Naive B cell (primary cell): ENCODE data around the gene NTMT2. TPM values are rescaled to one million over a fixed set of nuclear protein-coding genes. Genes with fewer than 3 reads are reported as not detected.

ENCODE experiments used
- ATAC-seq, 2 donors: fragments of 150-1000 bp; cut with Tn5 transposase; 2 replicates each; pipeline ENCODE4 v1.10.0; 2021; ENCODE audit warnings: low read depth in 2 of 2, mild to moderate bottlenecking in 2 of 2, moderate library complexity in 2 of 2
- DNase-seq: peaks from one replicate; pipeline ENCODE4 v3.0.0; 2022
- H3K27ac Mint-ChIP-seq, 6 donors: one replicate each; pipeline ENCODE4 v1.8.0; 2020 to 2022; ENCODE audit warnings: mild to moderate bottlenecking in 6 of 6, mixed read lengths in 6 of 6, moderate library complexity in 5 of 6, inconsistent platforms in 2 of 6
- H3K27me3 Mint-ChIP-seq, 3 donors: one replicate each; pipeline ENCODE4 v1.8.0; 2021 to 2022; ENCODE audit warnings: mixed read lengths in 3 of 3, mild to moderate bottlenecking in 1 of 3
- H3K36me3 Mint-ChIP-seq, 2 donors: one replicate each; pipeline ENCODE4 v1.8.0; 2020 to 2022; ENCODE audit warnings: mixed read lengths in 2 of 2, inconsistent platforms in 1 of 2, mild to moderate bottlenecking in 1 of 2
- H3K4me1 Mint-ChIP-seq, 3 donors: one replicate each; pipeline ENCODE4 v1.8.0; 2020 to 2022; ENCODE audit warnings: mixed read lengths in 3 of 3, inconsistent platforms in 1 of 3, mild to moderate bottlenecking in 1 of 3, moderate library complexity in 1 of 3
- H3K4me3 Mint-ChIP-seq, 8 donors: one replicate each; pipeline ENCODE4 v1.8.0; 2020 to 2022; ENCODE audit warnings: mild to moderate bottlenecking in 8 of 8, mixed read lengths in 8 of 8, moderate library complexity in 8 of 8, inconsistent platforms in 2 of 8
- H3K9me3 Mint-ChIP-seq, 7 donors: one replicate each; pipeline ENCODE4 v1.8.0; 2020 to 2022; ENCODE audit warnings: mixed read lengths in 7 of 7, mild to moderate bottlenecking in 5 of 7, inconsistent platforms in 2 of 7, moderate library complexity in 1 of 7
- polyA plus RNA-seq, 6 donors: library from polyadenylated mRNA; unstranded; fragments of 300-500 nt; fragmentation: Illumina TruSeq; gene quantifications; one replicate each; pipeline ENCODE4 v1.2.3, GENCODE V29; 2021; ENCODE audit warnings: low read depth in 6 of 6

The NTMT2 gene
- polyA plus RNA-seq, 6 donors from 2014 or later = not detected

DNA sequence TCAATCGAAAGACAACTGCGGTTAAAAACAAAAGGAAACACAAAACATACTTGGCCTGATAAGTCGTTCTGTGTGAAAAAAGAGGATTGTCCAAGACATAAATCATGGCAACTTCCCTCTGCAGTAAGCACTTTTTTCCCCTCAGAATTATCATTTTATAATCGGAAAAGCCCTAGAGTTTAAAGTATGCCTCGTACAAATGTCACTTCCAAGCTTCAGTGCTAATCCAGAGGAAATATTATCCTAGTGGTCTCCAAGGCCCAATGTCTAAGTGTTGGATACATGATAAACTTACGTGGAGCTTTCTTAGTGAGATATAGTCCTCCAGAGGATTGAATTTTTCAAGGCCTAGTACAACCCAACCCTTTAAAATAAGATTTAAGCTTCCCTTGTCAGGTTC, 11.2 kb upstream of the NTMT2 start:
- Mint-ChIP-seq H3K4me3 (no peak overlapping the region), H3K4me1 (no peaks in the 10 kb centered on the region), H3K36me3 (no peaks in the 10 kb centered on the region), H3K27me3 (peaks cover 9 to 27% (median 13%) of the 10 kb centered on the region in 3 donors), H3K9me3 (peaks cover 0 to 4% (median 0%) of the 10 kb centered on the region in 7 donors), H3K27ac (no peak overlapping the region)
- DNase-seq (no peak), ATAC-seq (no peak)

DNA sequence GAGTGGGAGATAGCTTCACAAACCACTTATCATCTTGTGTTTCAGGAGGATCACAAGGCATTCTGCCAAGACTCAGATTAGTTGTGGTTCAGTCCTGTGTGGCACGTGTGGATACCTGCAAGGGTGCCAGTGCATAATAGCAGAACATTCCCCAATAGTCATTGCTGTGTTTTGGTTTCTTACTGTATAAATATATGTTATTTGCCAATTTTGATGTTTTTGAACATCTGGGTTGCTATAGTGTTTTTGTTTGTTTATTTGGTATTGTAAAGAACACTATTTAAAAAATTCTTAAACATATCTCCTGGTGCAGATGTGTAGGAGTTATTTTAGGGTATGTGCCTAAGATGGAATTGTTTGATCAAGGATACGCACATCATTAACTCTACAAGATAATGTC, 5.4 kb upstream of the NTMT2 start:
- ATAC-seq (no peak), DNase-seq (no peak)
- Mint-ChIP-seq H3K4me1 (no peaks in the 10 kb centered on the region), H3K27me3 (peaks cover 8 to 30% (median 20%) of the 10 kb centered on the region in 3 donors), H3K4me3 (no peak overlapping the region), H3K27ac (no peak overlapping the region), H3K36me3 (peaks cover 0 to 17% of the 10 kb centered on the region in 2 donors), H3K9me3 (peaks cover 8 to 21% (median 15%) of the 10 kb centered on the region in 7 donors)

GRCh38 chr1:170145061-170145460, 698 bp upstream of the NTMT2 start:
- H3K9me3 Mint-ChIP-seq = peaks cover 10 to 22% (median 14%) of the 10 kb centered on the region in 7 donors
- H3K4me3 Mint-ChIP-seq = no peak overlapping the region
- H3K36me3 Mint-ChIP-seq = peaks cover 0 to 17% of the 10 kb centered on the region in 2 donors
- peaks cover 11 to 13% (median 11%) of the 10 kb centered on the region in 3 donors for H3K27me3 Mint-ChIP-seq
- no peak overlapping the region for H3K27ac Mint-ChIP-seq
- H3K4me1 Mint-ChIP-seq = no peaks in the 10 kb centered on the region
- ATAC-seq (no peak), DNase-seq (no peak)

DNA sequence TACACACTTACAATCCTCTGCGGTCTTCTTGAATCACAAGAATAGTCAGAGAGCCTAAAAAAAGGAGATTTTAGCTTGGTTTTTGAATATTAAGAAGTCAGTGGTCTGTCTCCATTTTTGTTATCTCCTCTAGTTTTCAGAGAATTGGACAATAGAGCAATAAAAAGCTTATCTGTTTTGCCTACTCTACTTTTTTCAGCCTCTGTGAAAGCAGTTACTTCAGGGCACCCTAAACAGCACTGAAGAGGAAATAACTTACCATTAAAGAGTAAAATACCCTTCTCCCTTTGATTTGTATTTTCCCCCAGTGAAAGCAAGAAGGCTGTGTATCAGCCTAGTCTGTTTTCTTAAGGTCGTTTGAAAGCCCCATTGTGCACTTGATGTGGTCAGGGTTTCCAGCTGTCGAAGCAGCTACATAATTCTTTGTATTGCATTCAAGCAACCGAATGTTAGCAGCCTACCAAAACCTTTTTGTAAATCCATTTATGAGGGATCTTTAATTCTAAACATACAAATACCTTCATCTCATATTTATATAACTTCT, 1.0 kb downstream of the NTMT2 start:
- Mint-ChIP-seq H3K4me1 (no peaks in the 10 kb centered on the region), H3K27ac (no peak overlapping the region), H3K9me3 (peaks cover 10 to 22% (median 12%) of the 10 kb centered on the region in 7 donors), H3K36me3 (peaks cover 0 to 17% of the 10 kb centered on the region in 2 donors), H3K4me3 (no peak overlapping the region), H3K27me3 (peaks cover 9 to 13% (median 11%) of the 10 kb centered on the region in 3 donors)
- no peak for ATAC-seq
- DNase-seq = no peak

- peaks cover 7 to 29% (median 15%) of the 10 kb centered on the region in 7 donors for H3K9me3 Mint-ChIP-seq
- no peak overlapping the region for H3K27ac Mint-ChIP-seq
- H3K27me3 Mint-ChIP-seq = peaks cover 7 to 13% (median 12%) of the 10 kb centered on the region in 3 donors
- H3K4me3 Mint-ChIP-seq = no peak overlapping the region
- H3K36me3 Mint-ChIP-seq = peaks cover 6 to 20% of the 10 kb centered on the region in 2 donors
- DNase-seq (no peak), ATAC-seq (no peak)
- H3K4me1 Mint-ChIP-seq = no peaks in the 10 kb centered on the region
These were observed 3.5 kb downstream of the NTMT2 start for GRCh38 chr1:170149241-170149640.

- Mint-ChIP-seq H3K27me3 (peaks cover 4 to 7% (median 5%) of the 10 kb centered on the region in 3 donors), H3K36me3 (peaks cover 6 to 12% of the 10 kb centered on the region in 2 donors), H3K4me3 (no peak overlapping the region), H3K4me1 (no peaks in the 10 kb centered on the region), H3K9me3 (peaks cover 4 to 29% (median 10%) of the 10 kb centered on the region in 7 donors), H3K27ac (no peak overlapping the region)
- ATAC-seq (no peak), DNase-seq (no peak)
These were observed 4.3 kb downstream of the NTMT2 start for GRCh38 chr1:170150016-170150415.

DNA sequence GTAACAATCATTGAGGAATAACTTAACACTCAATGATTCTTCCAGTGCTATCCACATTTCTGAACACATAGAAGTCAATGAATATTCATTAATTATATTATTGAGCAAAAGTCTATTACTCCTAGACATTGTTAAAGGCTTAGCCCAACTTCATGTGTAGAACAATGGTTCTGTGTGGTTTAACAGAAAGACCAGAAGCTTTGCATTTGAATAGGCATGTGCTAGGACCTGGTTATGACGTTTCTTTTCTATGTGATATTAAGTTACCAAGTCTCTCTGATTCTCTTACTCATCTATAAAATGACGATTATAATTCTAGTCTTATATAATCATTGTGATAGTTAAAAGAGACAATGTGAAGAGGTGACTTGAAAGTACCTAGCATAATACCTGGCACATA, 5.2 kb downstream of the NTMT2 start:
- DNase-seq (no peak), ATAC-seq (no peak)
- Mint-ChIP-seq H3K9me3 (peaks cover 4 to 28% (median 10%) of the 10 kb centered on the region in 7 donors), H3K27ac (no peak overlapping the region), H3K4me3 (no peak overlapping the region), H3K4me1 (no peaks in the 10 kb centered on the region), H3K36me3 (peaks cover 6 to 8% of the 10 kb centered on the region in 2 donors), H3K27me3 (peaks cover 0 to 7% (median 0%) of the 10 kb centered on the region in 3 donors)

DNA sequence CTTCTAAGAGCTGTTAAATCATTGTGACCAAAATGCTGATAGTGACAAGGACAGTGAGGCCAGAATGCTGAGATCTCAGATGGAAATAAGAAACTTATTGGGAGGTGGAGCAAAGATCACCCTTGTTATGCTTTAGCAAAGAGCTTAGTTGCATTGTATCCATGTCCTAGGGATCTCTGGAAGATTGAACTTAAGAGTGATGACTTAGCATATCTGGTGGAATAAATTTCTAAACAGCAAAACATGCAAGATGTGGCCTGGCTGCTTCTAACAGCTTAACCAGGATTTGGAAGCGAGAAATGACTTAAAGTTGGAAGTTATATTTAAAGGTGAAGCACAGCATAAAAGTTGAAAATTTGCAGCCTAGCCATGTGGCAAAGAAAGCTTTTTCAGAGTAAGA, 7.7 kb downstream of the NTMT2 start:
- Mint-ChIP-seq H3K36me3 (peaks cover 6 to 8% of the 10 kb centered on the region in 2 donors), H3K4me1 (no peaks in the 10 kb centered on the region), H3K27ac (no peak overlapping the region), H3K4me3 (no peak overlapping the region), H3K9me3 (peaks cover 5 to 31% (median 10%) of the 10 kb centered on the region in 7 donors), H3K27me3 (peaks cover 0 to 4% (median 0%) of the 10 kb centered on the region in 3 donors)
- ATAC-seq = no peak
- DNase-seq = no peak

DNA sequence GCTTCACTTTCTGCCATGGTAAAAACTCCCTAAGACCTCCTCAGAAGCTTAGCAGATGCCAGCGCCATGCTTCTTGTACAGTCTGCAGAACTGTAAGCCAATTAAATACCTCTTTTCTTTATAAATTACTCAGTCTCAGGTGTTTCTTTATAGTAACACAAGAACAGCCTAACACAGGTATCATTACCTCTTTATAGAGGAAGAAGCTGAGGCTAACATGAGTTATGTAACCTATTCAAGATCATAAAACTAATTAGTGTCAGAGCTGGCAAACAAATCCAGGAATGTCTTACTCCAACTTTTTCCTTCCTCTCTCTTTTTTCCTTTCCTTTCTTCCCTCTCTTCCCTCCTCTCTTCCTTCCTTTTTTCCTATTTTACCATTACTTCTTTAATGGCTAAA, 9.3 kb downstream of the NTMT2 start:
- no peak for ATAC-seq
- Mint-ChIP-seq H3K4me3 (no peak overlapping the region), H3K9me3 (peaks cover 5 to 42% (median 10%) of the 10 kb centered on the region in 7 donors), H3K36me3 (peaks cover 6 to 8% of the 10 kb centered on the region in 2 donors), H3K4me1 (no peaks in the 10 kb centered on the region), H3K27me3 (peaks cover 0 to 9% (median 0%) of the 10 kb centered on the region in 3 donors), H3K27ac (no peak overlapping the region)
- no peak for DNase-seq

DNA sequence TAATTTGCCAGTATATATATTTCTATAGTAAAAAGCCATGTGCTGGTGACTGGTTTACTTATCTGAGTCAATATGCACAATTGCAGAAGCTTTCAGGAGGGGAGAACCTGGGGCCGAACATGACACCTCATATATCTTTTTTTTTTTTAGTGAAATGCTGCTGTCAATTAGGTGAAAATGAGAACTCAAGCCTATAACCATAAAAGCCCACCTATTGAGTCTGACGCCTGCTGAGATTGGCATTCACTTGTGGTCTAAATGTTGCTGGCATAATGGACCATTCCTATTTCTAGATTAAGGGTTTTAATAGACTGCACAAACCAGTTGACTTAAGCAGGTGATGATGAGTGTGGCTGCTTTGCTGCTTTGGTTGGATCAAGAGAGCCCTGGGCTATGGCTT, 10.8 kb downstream of the NTMT2 start:
- Mint-ChIP-seq H3K27ac (no peak overlapping the region), H3K9me3 (peaks cover 5 to 42% (median 10%) of the 10 kb centered on the region in 7 donors)

DNA sequence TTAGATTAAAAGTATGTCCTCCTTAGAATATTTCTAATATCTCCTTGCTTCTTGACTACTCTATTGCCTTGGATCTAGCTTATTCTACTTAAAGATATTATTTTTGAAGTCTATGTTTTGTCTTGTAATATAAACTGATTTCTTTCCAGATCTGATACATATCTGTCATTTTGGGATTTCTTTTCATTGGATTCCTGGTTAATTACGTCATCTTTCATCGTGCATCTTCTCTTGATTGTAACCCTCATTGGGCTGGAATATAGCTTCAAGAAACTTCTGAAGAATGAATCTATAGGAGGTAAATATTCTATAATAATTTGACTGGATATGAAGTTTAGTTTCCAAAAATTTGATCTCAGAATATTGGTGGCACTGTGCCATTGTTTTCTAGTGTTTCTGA, 12.1 kb downstream of the NTMT2 start:
- peaks cover 0 to 12% (median 0%) of the 10 kb centered on the region in 3 donors for H3K27me3 Mint-ChIP-seq
- no peak for DNase-seq

More for the DNA sequence above, 10.8 kb downstream of the NTMT2 start:
- DNase-seq = no peak
- H3K36me3 Mint-ChIP-seq = peaks cover 6 to 8% of the 10 kb centered on the region in 2 donors
- no peaks in the 10 kb centered on the region for H3K4me1 Mint-ChIP-seq
- H3K4me3 Mint-ChIP-seq = no peak overlapping the region
- H3K27me3 Mint-ChIP-seq = peaks cover 0 to 9% (median 0%) of the 10 kb centered on the region in 3 donors
- no peak for ATAC-seq

DNA sequence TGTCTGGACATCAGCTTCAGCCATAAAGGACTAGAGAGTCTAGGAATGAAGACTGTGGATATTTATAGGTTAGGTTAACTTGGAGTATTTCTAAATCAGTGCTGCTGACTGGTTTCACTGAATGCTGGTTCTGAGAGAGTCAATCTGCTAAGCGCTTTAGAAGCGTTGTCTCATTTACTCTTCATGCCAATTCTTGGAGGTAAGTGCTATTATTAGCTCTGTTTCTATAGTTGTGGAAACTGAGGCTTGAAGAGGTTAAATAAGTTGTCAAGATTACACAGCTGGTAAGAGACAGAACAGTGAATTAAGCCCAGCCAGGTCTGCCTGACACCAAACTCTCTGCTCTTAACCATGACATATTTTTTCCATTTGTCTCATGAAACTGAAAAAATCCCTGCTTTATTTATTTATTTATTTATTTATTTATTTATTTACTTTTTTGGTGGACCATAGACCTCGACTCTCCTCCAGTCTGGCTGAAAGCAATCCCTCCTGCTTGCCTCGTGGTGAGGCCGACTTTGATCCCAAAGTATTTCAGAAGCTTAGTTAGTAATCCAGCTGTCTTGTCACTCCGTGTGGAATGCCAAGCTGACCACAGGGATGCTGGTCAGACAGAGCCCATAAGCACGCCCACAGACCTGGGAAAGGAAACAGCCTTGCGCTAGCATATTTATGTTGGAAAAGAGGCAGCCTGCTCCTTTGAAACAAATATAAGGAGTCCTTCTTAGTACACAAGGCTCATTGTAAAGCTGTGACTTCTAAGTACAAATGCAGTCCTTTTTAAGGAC, 16.9 kb downstream of the NTMT2 start:
- no peak overlapping the region for H3K27ac Mint-ChIP-seq
- no peak for ATAC-seq

More for the DNA sequence above, 12.1 kb downstream of the NTMT2 start:
- ATAC-seq = no peak
- Mint-ChIP-seq H3K4me1 (no peaks in the 10 kb centered on the region), H3K36me3 (peaks cover 6 to 7% of the 10 kb centered on the region in 2 donors), H3K4me3 (no peak overlapping the region), H3K9me3 (peaks cover 5 to 40% (median 10%) of the 10 kb centered on the region in 7 donors), H3K27ac (no peak overlapping the region)

DNA sequence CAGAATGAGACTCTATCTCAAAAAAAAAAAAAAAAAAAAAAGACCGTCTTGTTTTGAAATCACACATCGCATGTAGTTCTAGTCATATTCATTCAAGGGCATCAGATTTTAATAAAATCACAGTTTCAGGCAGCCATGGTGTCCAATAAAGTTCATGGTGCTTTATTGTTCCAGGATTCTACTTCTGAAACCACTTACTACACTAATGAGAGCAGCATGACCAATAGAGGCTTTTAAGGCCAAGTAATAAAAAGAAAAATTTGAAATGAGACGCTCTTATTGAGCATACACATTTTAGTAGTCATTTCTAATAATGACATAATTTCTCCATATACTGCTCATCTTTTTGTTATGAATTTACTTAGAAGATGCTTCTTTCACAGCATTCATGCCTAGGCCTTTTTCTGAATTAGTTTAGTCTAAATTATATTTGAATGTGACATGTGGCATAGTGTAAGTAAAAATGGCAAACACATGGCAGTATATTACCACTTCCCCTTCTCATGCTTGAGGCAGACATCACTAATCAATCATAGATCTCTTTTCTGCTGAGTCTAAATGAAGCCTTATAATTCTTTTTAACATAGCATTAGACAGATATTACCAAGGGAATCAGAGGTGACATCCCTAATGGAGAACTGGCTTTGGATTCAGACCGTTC, 18.5 kb downstream of the NTMT2 start:
- Mint-ChIP-seq H3K27me3 (peaks cover 0 to 11% (median 0%) of the 10 kb centered on the region in 3 donors), H3K27ac (peak overlapping the region in 1 of 6 donors; percentile 15), H3K4me3 (no peak overlapping the region), H3K9me3 (peaks cover 0 to 4% (median 1%) of the 10 kb centered on the region in 7 donors), H3K4me1 (no peaks in the 10 kb centered on the region), H3K36me3 (no peaks in the 10 kb centered on the region)
- DNase-seq = no peak
- ATAC-seq = no peak

More for the DNA sequence above, 16.9 kb downstream of the NTMT2 start:
- H3K36me3 Mint-ChIP-seq = no peaks in the 10 kb centered on the region
- no peak for DNase-seq
- H3K9me3 Mint-ChIP-seq = peaks cover 0 to 17% (median 2%) of the 10 kb centered on the region in 7 donors
- H3K4me3 Mint-ChIP-seq = no peak overlapping the region
- no peaks in the 10 kb centered on the region for H3K4me1 Mint-ChIP-seq
- H3K27me3 Mint-ChIP-seq = peaks cover 0 to 13% (median 0%) of the 10 kb centered on the region in 3 donors
